Gastroesophageal sphincter (tissue), 4 donors: ENCODE measurements around the gene GAMT. TPM values are rescaled to one million over a fixed set of nuclear protein-coding genes. Genes with fewer than 3 reads are reported as not detected.

Experiments used
- ATAC-seq: fragments of 150-250 bp; one replicate; pipeline ENCODE4 v1.9.1; 2016; ENCODE audit warnings: mild to moderate bottlenecking, moderate library complexity
- H3K27ac ChIP-seq, 4 donors: fragments of 200-600 bp; sonication (generic) in 3 of 4; 1 replicate in 3 of 4; 2 replicates in 1 of 4; pipeline ENCODE4 v1.5.1; 2016 to 2019
- H3K27me3 ChIP-seq: fragments of 200-600 bp; sonication (generic); one replicate; pipeline ENCODE4 v1.5.1; 2019
- H3K36me3 ChIP-seq, 2 donors: fragments of 200-600 bp; sonication (generic); one replicate each; pipeline ENCODE4 v1.5.1; 2019; ENCODE audit warnings: control low read depth in 1 of 2
- H3K4me1 ChIP-seq, 3 donors: fragments of 200-600 bp; sonication (generic); 1 replicate in 2 of 3; 2 replicates in 1 of 3; pipeline ENCODE4 v1.5.1; 2016 to 2019; ENCODE audit warnings: control low read depth in 2 of 3
- H3K4me3 ChIP-seq, 2 donors: fragments of 200-600 bp; sonication (generic); one replicate each; pipeline ENCODE4 v1.5.1; 2019; ENCODE audit warnings: mild to moderate bottlenecking in 1 of 2, moderate library complexity in 1 of 2
- H3K9me3 ChIP-seq, 3 donors: fragments of 200-600 bp; sonication (generic); one replicate each; pipeline ENCODE4 v1.5.1; 2017 to 2019; ENCODE audit warnings: control low read depth in 2 of 3
- EP300 ChIP-seq: sonication (generic); formaldehyde crosslinking; IDR thresholded peaks from one replicate; pipeline ENCODE4 v1.6.1; 2017; ENCODE audit warnings: antibody characterized with exemption, mild to moderate bottlenecking
- POLR2A ChIP-seq, 2 donors: fragments of 450-650 bp; IDR thresholded peaks; one replicate each; pipeline ENCODE4 v1.6.1; 2017; ENCODE audit warnings: antibody characterized with exemption in 2 of 2, mild to moderate bottlenecking in 2 of 2, moderate library complexity in 1 of 2
- POLR2AphosphoS5 ChIP-seq: sonication (generic); formaldehyde crosslinking; IDR thresholded peaks from one replicate; pipeline ENCODE4 v1.6.1; 2017; ENCODE audit warnings: antibody characterized with exemption
- WGBS, 2 donors: methylation state at CpG; one replicate each; pipeline ENCODE4 v1.1.5; 2018; ENCODE audit warnings: low coverage in 1 of 2; 5-methylcytosine and 5-hydroxymethylcytosine counted together
- total RNA-seq, 4 donors: library from RNA; depleted of rRNA; stranded (reverse); fragments of >200 nt; gene quantifications; one replicate each; pipeline ENCODE4 v1.1.0, GENCODE V29; 2016
- TF ChIP-seq, protein P1 (sequence below), 4 experiments: fragments of 200-600 bp in 2 of 4; fragments of 450-650 bp in 2 of 4; sonication (generic) in 1 of 4; IDR thresholded peaks; one replicate each; pipeline ENCODE4 v1.5.1; 2017 to 2019; ENCODE audit warnings: antibody characterized with exemption in 4 of 4, mild to moderate bottlenecking in 2 of 4, moderate library complexity in 2 of 4

GAMT gene
- total RNA-seq, 4 donors from 2014 or later: 10.4 to 14.7 (median 10.9) TPM

DNA sequence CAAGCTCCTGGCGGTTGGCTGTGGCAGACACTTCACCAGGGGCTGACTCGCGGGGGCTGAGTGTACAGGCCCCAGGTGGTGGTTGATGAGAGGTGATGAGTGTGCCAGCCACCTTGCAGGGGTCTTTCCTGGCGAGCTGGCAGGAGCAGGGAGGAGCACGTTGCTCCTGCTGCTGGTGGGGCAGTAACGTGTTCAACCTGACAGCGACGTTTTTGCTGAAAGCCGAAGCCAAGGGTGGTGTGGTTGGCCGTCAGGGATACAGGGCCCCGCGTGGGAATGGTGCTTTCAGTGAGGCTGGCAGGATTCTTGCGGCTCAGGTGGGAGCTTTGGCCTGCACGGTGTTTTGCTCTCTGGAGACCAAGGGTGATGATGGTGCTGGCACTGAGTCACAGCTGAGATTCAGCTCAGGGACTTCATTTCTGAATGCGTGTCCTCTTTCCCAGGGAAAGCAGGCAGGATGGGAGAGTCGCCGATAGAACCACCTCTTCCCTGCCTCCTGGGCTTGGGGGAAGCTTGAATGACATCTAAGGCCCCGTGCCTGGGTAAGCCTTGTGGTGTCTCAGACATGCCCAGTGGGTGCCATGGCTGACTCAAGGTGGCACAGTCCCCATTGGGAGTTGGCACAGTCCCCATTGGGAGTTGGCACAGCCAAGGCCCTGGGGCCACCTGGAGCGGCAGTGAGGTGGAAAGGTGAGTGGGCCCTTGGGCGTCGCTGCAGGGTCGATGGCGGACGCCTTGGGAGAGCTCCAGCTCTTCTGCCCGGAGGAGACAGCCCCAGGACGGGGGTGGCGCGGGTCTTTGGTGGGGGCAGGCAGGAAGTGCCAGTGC is 14.9 kb upstream of the GAMT start:
- H3K27me3 ChIP-seq: no peaks in the 10 kb centered on the region
- peaks cover 0 to 84% (median 52%) of the 10 kb centered on the region in 3 donors for H3K4me1 ChIP-seq
- TF ChIP-seq POLR2A (IDR thresholded peaks at IDR 0.05) (no peak), POLR2AphosphoS5 (no peak), EP300 (no peak)
- TF ChIP-seq, protein P1, sequence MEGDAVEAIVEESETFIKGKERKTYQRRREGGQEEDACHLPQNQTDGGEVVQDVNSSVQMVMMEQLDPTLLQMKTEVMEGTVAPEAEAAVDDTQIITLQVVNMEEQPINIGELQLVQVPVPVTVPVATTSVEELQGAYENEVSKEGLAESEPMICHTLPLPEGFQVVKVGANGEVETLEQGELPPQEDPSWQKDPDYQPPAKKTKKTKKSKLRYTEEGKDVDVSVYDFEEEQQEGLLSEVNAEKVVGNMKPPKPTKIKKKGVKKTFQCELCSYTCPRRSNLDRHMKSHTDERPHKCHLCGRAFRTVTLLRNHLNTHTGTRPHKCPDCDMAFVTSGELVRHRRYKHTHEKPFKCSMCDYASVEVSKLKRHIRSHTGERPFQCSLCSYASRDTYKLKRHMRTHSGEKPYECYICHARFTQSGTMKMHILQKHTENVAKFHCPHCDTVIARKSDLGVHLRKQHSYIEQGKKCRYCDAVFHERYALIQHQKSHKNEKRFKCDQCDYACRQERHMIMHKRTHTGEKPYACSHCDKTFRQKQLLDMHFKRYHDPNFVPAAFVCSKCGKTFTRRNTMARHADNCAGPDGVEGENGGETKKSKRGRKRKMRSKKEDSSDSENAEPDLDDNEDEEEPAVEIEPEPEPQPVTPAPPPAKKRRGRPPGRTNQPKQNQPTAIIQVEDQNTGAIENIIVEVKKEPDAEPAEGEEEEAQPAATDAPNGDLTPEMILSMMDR (IDR thresholded peaks at IDR 0.05): no peak
- H3K9me3 ChIP-seq: no peaks in the 10 kb centered on the region
- peak overlapping the region in 1 of 2 donors; percentile 26 for H3K4me3 ChIP-seq
- no peak for ATAC-seq
- H3K27ac ChIP-seq: peak overlapping the region; percentile 11 to 86 (median 76)
- H3K36me3 ChIP-seq: peaks cover 0 to 41% of the 10 kb centered on the region in 2 donors
- no CpG with 5 or more reads among the region's 28 CpGs for WGBS, 2 donors

DNA sequence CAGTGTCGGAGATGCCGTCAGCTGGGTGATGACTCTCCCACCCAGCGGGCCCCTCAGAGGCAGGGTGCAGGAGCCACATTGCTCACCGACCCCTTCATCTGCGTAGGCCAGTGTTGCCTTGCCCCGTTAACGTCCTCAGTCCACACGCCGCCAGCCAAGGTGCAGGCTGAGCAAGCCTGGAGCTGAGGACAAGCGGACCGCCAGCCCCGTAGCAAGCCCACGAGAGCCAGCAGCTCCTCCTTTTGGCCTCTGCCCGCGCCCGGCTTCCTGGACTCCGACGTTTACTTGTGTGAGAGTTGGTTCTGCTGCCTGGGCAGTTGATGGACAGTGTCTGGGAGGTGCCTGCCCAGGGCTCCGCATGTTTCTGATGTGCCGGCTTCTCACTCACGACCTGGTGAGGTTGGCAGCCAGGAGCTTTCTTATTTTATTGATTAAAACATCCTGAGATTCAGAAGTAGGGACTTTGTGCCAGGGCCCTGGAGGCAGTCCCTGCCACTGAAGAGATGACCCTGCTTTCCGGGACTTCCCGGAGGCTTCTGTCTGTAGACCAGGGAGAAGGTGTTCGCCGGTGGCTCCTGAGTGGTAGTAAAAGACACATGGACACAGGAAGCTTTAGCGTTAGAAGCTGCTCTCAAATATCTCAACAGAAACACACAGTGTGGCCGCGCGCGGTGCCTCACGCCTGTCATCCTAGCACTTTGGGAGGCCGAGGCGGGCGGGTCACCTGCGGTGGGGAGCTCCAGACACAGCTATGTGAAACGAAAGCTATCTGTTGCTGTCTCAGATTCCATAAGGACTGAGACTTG is 11.9 kb upstream of the GAMT start:
- peak overlapping the region in 1 of 4 donors; percentile 78 for H3K27ac ChIP-seq
- peaks cover 0 to 11% of the 10 kb centered on the region in 2 donors for H3K36me3 ChIP-seq
- TF ChIP-seq POLR2A (IDR thresholded peaks at IDR 0.05): no peak
- TF ChIP-seq POLR2AphosphoS5: no peak
- TF ChIP-seq, protein P1 (IDR thresholded peaks at IDR 0.05): no peak
- TF ChIP-seq EP300: no peak
- H3K27me3 ChIP-seq: no peaks in the 10 kb centered on the region
- peaks cover 3 to 99% (median 76%) of the 10 kb centered on the region in 3 donors for H3K4me1 ChIP-seq
- no peaks in the 10 kb centered on the region for H3K9me3 ChIP-seq
- ATAC-seq: no peak
- WGBS, 2 donors: 71 to 76% methylated on average over 2 to 25 of the region's 36 CpGs
- no peak overlapping the region for H3K4me3 ChIP-seq

DNA sequence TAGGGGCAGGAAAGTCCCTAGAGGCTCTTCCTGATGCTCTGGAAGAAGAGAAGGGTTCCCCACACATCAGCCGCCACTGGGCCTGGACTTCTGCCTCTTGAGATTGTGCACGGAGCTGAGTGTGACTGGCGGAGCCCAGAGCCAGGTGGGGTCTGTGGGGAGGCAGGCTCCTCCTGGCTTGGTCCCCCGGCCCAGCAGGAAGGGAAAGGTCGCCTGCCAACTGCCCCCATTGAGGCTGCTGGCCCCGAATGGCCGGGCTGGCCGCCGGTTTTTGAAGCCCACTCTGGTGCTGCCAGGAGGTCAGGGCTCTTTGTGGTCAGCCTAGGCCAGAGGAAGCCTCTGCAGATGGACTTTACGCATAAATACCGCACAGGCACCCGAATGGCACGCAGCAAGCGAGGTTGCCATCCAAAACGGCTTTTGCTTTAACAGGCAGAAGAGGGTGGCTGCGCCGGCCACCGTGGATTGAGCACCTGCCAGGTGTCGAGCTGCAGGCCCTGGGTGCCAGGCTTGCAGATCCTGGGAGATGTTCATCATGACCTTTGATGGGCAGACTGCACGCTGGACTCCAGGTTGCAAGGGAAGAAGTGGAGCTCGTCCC is 11.1 kb upstream of the GAMT start:
- ATAC-seq: no peak
- Histone ChIP-seq H3K27ac (peak overlapping the region in 3 of 4 donors; percentile 26 to 98 (median 78)), H3K36me3 (peaks cover 0 to 11% of the 10 kb centered on the region in 2 donors), H3K9me3 (no peaks in the 10 kb centered on the region), H3K4me1 (peaks cover 3 to 91% (median 70%) of the 10 kb centered on the region in 3 donors), H3K4me3 (no peak overlapping the region), H3K27me3 (no peaks in the 10 kb centered on the region)
- WGBS, 2 donors: 85% methylated on average over 5 of the region's 21 CpGs; no CpG with 5 or more reads in 1 of the 2 donors
- TF ChIP-seq POLR2AphosphoS5 (no peak), EP300 (no peak), POLR2A (IDR thresholded peaks at IDR 0.05) (no peak)
- TF ChIP-seq, protein P1 (IDR thresholded peaks at IDR 0.05): no peak

DNA sequence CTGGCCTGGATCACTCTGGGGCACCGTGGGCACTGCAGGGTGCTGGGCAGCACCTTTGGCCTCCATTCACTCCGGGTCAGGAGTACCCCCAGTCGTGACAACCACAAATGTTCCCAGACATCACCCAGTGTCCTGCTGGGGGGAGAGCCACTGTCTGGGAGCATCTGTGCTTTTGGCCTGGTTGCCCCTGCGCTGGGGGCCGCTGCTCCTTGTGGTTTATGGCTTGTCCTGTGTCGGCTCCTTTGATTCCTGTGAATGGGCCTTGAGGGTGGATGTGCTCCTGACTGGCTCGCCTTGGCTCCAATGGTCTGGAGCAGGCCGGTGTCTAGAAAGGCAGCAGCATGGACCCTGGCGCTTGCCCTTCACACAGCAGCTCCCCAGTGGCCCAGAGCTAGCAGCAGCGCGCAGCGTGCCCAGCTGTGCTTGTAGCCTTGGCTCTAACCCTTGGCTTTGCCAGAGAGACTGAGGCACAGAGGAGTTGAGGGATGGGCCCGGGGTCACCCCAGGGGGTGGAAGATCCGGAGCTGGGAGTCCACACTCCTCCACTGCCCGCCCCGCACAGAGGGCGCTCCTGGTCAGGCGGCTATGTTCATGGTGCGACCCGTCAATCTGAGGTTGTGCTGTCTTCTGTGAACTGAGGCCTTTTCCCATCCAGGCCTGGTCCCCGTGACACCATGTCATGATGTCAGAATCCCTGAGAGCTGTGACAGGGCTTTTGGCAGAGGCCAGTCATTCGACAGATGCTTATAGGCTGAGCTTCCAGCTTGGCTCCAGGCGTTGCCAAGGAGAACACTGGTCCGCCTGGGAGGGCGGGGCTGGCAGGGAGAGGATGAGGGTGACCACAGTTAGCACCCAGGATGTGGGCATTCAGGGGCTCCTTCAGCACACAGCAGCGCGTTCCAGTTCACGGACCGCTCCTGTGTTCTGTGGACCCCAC is 10.2 kb upstream of the GAMT start:
- Histone ChIP-seq H3K27ac (peak overlapping the region in 3 of 4 donors; percentile 56 to 98 (median 78)), H3K36me3 (peaks cover 0 to 11% of the 10 kb centered on the region in 2 donors), H3K9me3 (no peaks in the 10 kb centered on the region), H3K27me3 (no peaks in the 10 kb centered on the region), H3K4me3 (peak overlapping the region in 1 of 2 donors; percentile 4), H3K4me1 (peaks cover 3 to 87% (median 61%) of the 10 kb centered on the region in 3 donors)
- ATAC-seq: no peak
- TF ChIP-seq EP300 (no peak), POLR2A (IDR thresholded peaks at IDR 0.05) (no peak), POLR2AphosphoS5 (no peak)
- TF ChIP-seq, protein P1 (IDR thresholded peaks at IDR 0.05): no peak
- 60 to 100% methylated on average over 1 of the region's 29 CpGs for WGBS, 2 donors
